SHP77 treated with DMSO at 0.1 percent for 48 hours (cell line): ENCODE results near the gene BCDIN3D.
"Not testable (repeated sequence)": the region's sequence is repeated elsewhere in the genome, so short reads cannot be mapped to it uniquely, and the experiment has no call there.

Experiments used
- DNase-seq: peaks from one replicate; lab custom pipeline; 2025; lab: John Stamatoyannopoulos, UW

The BCDIN3D gene, protein sequence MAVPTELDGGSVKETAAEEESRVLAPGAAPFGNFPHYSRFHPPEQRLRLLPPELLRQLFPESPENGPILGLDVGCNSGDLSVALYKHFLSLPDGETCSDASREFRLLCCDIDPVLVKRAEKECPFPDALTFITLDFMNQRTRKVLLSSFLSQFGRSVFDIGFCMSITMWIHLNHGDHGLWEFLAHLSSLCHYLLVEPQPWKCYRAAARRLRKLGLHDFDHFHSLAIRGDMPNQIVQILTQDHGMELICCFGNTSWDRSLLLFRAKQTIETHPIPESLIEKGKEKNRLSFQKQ

DNA sequence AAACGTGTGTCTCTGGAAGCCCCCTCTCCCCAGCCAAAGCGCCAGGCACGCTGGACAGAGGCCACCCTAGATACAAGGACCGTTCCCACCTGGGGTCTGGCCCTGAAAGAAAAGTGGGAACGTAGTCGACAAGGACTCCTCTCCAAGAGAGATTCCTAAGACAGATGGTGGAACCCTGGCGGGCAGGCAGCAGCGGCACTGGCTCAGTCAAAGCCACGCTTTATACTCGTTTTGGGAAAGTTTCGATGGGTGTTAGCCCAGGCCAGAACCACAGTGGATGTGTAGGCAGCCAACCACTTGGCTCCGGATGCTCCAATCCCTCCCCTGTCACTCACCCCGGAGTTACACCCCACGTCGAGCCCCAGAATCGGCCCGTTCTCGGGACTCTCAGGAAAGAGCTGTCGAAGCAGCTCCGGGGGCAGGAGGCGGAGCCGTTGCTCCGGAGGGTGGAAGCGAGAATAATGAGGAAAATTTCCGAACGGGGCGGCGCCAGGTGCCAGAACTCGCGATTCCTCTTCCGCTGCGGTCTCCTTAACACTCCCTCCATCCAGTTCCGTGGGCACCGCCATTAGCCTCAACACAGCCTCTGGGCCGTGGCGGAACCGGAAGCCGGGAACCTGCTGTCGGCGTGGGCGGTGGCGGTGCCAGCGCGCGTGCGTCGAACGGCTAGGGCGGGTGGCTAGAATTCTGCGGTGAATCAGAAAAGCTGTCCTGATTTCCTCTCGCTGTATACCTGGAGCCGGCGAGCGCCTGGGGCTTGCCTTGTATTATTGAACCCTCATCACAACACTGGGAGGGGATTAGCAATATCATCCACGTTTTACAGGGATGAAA lies at the start of gene BCDIN3D:
TSS of gene BCDIN3D (minus strand) at position 588 of the 834 bp plus-strand sequence. CDS start at position 569, 19 bp downstream.
- DNase-seq, result peak; percentile 72

DNA sequence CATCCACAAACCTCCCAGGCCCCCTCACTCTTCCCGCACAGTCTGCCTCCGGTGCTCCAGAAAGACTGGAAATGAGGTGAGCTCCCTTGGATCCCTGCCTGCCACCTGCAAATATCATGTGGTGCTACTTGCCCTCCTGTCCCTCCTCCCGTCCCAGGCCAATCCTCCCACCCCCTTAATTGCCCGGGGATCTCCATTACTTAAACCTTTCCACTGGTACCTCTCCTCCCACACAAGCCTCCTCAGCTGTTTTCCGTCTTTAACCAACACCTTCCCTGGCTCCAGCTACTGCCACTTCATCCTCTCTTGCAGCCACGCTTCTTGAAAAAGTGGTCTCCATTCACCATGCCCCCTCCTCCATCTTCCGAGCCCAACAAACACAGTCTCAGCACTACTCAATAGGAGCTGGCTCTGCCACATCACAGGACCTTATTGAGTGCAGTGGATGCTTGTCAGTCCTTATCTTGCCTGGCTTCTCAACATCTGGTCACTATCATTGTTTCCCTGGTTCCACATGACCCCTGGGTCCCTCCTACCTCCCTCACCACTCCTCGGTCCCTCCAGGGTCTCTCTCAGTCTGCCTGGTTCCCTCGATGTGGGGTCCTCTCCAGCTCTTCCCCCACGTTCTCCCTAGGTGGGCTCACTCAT lies 49.3 kb upstream of the BCDIN3D start:
- DNase-seq, result no peak

DNA sequence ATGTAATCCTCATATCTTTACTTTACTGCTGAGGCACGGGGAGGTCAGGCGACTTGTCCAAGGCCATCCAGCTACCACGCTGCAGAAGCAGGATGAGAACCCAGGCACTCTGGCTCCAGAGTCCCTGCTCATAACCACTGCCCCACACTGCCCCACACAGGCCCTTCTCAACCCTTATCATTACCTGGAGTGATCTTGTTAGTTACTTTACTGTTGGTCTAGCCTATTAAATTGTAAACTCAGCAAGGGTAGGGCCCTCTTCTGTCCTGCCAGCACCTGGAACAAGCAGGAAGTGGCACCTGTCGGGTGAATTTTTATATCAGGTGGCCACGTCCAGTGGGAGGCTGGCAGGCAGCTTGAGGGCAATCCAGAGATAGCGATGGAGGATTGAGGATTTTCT lies 48.6 kb upstream of the BCDIN3D start:
- no peak for DNase-seq

DNA sequence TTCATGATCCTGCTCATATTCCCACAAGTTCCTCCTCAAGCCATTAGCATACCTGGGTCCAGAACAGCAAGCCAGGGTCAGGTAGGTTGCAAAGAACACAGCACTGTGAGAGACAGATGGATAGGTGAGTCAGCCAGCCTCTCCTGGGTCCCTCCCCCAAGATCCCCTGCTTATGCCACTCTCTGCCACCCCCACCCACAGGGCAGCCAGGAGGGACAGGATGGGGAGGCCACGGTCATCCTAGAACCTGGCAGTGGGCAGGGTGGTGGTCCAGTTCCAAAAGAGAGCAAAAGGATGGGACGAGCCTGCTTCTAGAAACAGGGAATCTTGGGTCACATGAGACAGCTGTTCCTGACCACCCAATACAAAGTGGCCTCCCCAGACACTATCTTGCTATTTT lies 48.1 kb upstream of the BCDIN3D start:
- no peak for DNase-seq

DNA sequence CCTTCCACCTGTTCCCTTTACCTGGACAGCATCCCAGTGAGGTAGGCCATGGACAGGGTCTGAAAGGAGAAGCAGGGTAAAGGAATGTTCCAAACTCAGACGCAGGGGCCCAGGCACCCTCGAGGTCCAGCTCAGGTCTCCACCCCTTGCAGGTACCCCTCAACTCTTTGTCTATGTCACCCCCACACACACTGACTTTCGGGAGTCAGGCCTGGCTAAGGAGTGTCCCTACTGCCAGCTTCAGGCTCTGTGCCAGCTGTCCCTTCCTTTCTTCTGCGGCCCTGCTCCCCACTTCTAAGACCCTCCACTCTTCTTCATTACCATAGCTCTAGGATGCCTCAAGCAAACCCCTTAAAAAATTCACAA lies 47.2 kb upstream of the BCDIN3D start:
- no peak for DNase-seq

DNA sequence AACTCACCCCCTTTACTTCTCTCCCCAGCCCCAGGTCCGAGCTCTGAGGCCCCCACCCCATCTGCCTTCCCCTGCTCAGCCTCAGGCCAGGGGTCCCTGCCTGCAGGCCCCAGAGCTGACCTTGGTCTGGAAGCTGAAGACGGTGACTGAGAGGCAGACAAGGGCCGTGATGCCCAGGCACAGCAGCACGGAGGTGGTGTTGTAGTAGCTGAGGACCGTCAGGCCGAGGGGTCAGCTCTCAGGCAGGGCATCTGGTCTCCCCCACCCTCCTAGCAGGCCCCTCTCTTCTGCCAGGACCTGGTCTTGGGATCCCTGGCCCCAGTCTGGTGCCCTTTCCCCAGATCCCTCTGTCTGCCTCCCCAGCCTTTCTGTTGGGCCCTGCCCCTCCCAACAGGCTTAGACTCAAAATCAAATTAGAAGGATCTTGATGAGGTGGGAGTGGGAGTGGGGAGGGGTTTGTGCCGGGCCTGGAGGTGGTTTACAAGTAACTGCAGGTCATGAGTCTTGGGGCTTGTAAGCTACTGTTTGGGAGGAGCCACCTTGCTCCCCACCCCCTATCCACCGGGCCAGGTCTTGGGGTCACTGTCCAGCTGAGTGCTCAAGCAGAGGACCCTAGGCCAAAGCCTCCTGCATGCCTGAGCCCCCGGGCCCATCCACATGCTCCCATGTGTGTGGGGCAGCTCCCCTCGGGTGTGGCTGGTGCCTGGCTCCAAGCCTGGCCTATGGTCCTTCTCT lies 46.6 kb upstream of the BCDIN3D start:
- DNase-seq, result no peak

DNA sequence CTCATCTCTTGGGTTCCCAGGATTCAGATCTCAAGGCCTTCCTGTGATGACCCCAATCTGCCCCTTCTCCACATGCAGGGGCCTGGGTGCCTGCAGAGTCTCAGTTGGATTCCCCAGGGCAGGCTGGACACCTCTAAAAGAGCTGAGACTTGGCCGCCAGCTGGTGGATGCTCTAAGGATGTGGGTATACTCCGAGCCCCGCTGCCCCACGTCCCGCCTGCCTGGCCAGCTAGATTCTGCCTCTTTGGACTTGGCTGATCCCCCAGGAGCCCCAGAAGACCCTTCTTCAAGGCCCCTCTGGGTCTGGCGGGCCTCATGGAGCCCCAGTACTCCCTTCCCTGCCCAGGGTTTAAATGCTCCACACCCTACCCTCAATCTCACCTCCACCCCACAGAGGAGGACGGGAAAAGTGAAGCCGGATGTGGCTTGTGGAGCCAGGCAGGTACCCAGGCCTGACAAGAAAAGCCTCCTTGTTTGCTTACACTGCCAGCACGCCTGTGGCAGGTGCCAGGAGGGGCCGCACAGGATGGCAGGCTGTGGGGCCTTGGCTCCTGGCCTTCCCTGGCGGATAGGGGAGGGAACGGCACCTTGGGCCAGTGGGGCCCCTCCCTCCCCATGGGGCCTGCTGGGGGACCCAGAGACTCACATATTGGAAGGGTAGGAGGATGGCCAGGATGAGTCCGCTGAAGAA lies 45.7 kb upstream of the BCDIN3D start:
- DNase-seq, result peak; percentile 36

DNA sequence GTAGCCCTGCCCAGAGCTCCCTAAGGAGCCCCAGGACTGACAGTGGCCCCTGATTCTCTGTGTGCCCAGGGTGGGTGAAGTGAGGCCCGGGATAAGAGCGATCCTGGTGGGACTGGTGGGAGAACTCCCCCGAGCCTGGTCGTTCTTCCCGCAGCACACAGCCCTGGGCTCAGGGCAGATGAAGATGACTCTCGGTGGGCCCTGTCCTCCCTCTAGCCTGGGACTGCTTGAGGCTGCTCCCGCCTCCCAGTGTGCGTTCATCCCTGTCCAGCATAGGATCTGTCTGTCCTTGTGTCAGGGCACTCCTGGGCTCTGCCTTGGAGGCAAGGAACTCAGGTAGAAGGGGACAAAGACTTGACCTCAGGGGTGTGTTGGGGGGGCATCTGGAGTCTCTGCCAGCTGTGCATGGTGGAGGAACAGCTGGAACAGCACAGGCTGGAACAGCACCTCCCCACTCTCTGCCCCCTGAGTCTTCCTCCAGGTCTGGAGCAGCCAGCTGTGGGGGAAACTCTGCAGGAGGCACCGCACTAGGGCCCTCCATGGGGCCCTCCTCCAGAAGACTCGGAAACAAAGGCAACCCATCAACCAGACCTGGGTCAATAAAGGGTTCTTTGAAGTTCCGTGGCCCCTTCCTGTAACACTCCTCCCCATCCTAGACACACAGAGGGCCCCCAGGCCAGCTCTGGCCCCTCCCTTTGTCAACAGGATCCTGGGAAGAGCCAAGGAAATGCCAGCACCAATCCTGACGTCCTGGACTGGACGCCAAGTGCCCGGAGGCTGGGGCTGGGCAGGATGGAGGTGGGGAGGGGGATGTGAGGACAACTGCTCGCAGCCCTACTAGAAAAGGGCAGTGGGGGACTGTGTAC lies 44.9 kb upstream of the BCDIN3D start:
- DNase-seq, result no peak

DNA sequence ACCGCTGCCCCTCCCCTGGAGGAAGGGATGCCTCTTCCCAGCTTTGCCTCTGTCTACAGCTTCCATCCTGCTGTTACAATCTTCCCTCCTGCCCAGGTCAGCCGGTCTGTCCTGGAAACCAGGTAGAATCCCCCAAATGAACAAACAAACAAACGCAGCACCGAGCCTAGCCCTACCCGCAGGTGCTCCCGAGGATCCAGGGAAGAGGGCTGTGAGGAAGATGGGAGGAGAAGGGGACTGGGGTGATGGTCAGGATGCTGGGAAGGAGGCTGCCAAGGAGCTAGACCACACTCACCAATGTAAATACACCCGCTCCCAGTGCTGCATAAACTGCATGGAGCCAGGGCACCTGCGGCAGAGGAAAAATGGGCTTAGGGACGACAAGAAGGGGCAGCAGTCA lies 44.2 kb upstream of the BCDIN3D start:
- DNase-seq, result no peak

DNA sequence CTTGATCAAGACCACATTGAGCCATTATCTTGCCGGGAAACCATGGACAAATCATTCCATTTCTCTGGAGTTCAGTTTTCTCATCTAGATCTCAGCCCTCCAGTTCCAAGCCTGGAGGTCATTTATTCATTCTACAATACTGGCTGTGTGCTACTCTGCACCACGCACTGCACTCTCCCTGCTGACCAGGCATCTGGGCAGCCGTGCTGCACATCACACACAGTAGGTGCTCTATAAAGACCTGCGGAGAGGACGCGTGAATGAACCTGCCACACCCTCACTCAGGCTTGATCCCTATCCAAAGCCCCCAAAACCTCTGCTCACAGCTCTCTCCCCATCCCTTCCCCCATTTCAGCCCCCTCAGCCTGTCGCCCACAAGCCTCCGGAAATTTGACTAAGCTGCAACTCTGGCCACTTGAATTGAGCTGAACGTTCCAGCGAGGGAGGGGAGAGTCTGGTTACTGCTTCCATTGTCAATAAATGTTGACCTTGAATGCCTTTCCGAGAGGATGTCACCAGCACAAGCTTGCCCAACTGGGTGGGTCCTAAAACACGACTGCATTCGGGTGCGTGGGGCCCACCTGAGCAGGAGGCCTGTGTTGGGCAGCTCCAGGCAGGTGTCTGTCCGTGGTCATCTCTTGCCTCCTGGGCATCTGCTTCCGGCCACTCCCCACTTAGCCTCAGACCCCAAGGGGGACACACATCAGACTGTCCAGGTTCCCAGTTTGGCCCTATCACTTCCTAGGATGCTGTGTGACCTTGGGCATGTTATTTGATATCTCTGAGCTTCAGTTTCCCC lies 43.0 kb upstream of the BCDIN3D start:
- DNase-seq, result no peak

DNA sequence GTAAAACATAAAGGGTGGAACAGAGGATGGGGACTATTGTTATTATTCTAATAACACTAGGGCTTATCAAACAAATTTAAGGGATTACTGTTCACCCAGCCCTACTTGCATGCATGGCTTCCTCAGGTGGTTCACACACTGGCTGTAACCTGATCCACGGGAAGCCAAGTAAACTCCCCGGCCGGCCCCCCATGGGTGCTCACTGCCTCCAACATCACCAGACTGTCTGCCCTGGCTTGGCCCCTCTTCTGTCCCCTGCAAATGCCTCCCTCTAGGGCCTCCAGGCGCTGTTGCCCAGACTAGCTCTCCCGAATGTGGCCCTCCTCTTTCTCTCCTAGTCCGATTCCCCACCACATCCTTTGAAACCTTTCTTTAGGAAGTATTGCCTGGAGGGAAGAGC lies 42.2 kb upstream of the BCDIN3D start:
- DNase-seq, result no peak

DNA sequence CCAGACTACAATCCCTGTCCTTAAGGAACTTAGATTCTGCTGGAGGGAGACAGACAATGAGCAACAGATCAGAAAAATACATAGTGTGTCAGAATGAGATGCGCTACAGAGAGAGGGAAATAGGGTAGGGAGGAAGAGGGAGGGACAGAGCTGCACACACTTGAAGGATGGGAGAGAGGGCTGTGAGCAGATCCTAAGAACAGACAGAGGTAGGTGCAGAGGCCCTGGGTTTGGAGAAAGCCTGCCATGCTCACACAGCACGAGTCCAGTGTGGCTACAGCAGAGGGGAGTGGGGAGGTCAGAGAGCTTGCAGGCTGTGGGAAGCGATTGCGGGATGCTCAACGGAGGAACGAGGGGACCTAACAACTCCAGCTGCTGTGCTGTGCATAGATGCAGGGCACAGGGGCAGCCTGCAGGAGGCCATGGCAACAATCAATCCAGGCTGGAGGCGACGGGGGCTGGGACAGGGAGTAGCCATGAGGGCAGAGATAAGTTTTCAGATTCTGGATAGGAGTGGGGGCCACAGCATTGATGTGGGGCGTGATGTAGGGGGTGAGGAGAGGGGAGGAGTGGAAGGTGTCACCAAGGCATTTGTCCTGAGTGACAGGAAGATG lies 40.1 kb upstream of the BCDIN3D start:
- no peak for DNase-seq

DNA sequence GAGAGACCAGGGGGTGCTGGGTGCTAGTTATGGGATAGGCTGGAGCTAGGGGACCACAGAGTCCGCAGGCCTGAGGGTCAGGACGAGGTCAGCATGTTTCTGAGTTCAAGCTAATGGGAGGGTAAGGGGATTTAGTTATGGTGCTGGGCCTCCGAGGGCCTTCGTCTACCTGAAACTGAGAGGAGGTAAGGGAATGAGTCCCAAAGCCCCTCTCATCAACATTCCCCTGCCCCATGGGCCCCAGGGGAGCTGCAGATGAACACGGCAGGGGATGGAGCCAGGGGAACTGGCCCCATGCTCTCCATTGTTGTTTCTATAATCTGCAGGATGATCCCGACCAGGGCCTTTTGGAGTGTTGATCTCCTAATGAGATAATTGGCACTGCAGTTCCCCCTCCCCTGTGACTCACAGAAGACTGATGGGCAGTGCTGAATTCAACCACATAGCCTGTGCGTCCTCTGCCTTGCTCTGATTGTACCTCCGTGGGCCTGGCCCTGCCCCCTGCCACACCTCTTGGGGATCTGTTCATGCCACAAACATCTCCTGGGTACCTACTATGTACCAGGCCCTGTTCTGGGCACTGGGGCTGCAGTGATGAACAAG lies 39.4 kb upstream of the BCDIN3D start:
- DNase-seq, result no peak

DNA sequence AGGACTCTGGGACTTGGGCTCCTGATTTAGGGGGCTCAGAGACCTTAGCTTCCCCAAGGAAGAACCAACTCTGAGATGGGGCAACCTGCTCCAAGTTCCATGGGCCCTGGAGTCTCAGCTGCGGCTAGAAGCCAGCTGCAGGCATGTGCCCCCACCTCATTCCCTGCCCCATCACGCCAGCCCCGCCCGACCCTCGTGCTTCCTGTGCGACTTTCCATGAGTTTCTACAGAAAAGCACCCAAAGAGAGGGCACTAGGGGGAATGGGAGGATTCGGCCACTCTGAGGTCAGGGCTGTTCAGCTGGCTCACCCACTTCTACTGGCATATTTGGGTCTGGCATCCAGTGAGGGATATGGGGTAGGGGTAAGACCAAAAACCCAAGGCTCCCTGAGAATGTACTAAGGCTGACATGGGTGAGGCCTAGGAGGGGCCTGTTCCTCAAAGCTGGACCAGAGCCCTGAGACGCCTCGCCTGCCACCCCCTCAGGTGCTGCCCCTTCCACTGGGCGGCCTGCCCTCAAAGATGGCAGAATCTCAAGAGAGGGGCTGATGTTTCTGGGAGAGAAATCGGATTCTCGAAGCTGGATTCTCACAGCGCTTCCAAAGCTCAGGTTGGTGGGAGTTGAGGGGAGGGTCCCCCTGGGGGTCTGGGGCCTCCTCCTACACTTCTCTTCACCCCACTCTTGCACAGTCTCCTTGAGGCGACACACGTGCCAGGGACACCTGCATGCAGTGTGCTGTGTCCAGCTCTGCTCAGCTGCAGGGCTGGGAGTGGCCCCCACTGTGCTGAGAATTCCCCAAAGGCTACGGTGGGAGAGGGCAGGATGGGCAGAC lies 38.7 kb upstream of the BCDIN3D start:
- DNase-seq, result no peak

DNA sequence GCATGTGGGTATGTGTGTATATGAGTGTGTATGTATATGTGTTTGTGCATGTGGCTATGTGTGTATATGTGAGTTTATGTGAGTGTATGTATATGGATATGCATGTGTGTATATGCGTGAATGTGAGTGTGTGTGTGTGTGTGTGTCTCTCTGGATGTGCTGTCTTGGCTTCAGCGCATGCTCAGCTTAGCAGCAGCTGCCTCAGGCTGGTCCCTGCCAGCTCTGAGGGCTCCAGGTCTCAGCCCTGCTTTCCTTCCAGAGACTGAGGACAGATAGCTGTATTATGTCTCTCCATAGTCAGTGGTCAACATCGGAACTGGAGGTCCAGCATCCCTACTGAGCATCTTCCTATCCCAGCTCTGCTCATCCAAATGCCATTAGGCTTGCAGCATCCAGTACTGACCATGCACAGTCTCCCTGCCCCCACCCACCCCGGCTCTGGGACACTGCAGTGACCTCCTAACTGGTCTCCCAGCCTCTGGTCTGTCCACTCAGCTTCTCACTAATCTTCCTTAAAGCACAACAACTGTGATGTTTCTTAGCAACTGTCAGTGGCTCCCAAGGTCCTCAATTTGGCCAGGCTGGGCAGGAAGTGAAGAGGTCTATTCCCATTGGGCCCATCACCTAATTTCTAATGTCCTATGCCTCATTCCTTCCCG lies 38.0 kb upstream of the BCDIN3D start:
- no peak for DNase-seq

DNA sequence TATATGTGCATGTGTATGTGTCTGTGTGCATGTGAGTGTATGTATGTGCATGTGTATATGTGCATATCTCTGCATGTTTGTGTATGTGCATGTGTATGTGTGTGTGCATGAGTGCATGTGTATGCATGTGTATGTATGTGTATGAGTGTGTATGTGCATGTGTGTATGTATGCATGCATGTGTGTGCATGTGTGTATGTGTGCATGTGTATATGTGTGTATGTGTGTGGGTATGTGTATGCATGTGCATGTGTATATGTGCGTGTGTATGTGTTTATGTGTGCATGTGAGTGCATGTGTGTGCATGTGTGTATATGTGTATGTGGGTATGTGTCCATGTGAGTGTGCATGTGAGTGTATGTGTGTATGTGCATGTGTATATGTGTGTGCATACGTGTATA lies 36.2 kb upstream of the BCDIN3D start:
- DNase-seq, result not testable (repeated sequence)

DNA sequence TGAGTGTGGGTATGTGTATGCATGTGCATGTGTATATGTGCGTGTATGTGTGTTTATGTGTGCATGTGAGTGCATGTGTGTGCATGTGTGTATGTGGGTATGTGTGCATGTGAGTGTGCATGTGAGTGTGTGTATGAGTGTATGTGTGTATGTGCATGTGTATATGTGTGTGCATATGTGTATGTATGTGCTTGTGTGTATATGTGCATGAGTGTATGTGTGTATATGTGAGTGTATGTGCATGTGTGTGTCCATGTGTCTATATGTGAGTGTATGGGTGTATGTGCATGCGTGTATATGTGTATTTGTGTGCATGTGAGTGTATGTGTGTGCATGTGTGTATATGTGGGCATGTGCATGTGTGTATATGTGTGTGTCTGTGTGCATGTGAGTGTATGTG lies 35.1 kb upstream of the BCDIN3D start:
- DNase-seq, result no peak

DNA sequence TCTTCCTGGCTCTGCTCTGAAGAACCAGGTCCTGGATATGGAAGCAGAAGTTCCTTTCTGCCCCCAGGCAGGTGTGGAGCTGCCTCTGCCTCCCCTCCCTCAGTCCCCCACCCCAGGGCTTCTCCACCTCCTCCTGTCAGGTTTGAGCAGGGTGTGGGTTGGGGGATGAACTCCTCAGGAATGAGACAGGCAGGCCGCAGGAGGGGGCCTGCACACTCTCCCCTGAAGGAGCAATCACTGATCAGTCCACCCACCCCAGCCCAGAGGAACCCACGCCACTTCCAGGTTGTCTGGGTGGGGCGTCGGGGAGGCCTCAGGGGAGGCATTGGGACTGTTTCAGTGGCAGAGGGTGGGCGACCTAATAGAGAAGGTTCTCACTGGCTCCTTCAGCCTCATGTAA lies 34.2 kb upstream of the BCDIN3D start:
- DNase-seq, result no peak
